Measurements from ENCODE around the gene PPP6R3. TPM values are rescaled to one million over a fixed set of nuclear protein-coding genes. Genes with fewer than 3 reads are reported as not detected.

The PPP6R3 gene
- total RNA-seq, 1 experiment from 2014 or later = 153 TPM

DNA sequence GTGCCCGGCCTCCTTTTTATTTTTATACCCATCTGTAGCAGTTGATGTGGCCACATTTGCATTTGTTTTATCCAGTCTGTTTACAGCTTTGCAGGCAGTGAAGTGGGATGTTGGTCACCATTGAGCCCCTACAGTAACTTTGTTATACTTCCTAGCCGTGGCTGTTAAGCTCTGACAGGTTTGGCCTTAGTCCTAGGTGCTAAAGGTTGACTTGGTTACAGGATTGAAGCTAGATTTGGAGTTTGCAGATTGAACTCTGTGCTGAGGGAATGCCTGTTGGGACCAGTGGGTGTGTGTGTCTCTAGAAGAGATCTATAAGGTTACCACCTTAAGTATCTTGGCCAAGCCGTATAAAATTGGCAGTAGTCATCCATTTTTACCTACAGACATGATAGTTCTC is 91.2 kb downstream of the PPP6R3 start:
- intact Hi-C loops (cut with micrococcal nuclease; ENCODE audit: unreplicated experiment) = no loop called here
- BruUV-seq (replicated peaks) = no TSS peak
- no peak for TF ChIP-seq EZH2 (IDR thresholded peaks at IDR 0.05; ENCODE audit: borderline replicate concordance, low read depth, low read length, poor library complexity, severe bottlenecking)
- TF ChIP-seq, protein P1, sequence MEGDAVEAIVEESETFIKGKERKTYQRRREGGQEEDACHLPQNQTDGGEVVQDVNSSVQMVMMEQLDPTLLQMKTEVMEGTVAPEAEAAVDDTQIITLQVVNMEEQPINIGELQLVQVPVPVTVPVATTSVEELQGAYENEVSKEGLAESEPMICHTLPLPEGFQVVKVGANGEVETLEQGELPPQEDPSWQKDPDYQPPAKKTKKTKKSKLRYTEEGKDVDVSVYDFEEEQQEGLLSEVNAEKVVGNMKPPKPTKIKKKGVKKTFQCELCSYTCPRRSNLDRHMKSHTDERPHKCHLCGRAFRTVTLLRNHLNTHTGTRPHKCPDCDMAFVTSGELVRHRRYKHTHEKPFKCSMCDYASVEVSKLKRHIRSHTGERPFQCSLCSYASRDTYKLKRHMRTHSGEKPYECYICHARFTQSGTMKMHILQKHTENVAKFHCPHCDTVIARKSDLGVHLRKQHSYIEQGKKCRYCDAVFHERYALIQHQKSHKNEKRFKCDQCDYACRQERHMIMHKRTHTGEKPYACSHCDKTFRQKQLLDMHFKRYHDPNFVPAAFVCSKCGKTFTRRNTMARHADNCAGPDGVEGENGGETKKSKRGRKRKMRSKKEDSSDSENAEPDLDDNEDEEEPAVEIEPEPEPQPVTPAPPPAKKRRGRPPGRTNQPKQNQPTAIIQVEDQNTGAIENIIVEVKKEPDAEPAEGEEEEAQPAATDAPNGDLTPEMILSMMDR (conservative IDR thresholded peaks at IDR 0.05; ENCODE audit: low read depth, low read length) = no peak
- Histone ChIP-seq H3K27me3 (replicated peaks; ENCODE audit: insufficient read depth, low read depth, low read length, poor library complexity) (no peaks in the 10 kb centered on the region), H3K36me3 (ENCODE audit: insufficient read depth, low read length, poor library complexity, severe bottlenecking) (peaks cover 58% of the 10 kb centered on the region), H3K4me1 (ENCODE audit: insufficient read depth, low read length, poor library complexity, severe bottlenecking) (no peaks in the 10 kb centered on the region), H3K4me3 (ENCODE audit: low read depth, low read length, poor library complexity, severe bottlenecking) (no peak overlapping the region), H3K9me3 (ENCODE audit: low read depth, low read length, poor library complexity, severe bottlenecking) (no peaks in the 10 kb centered on the region), H3K27ac (ENCODE audit: low read depth, low read length, poor library complexity, severe bottlenecking) (no peak overlapping the region)
- CTCF ChIA-PET = no interaction called here
- no peak for DNase-seq (ENCODE audit: low spot score)
- POLR2A ChIA-PET (ENCODE audit: low non-redundant PET) = no interaction called here

- DNase-seq (ENCODE audit: low spot score) = no peak
- no peaks in the 10 kb centered on the region for H3K9me3 ChIP-seq (ENCODE audit: low read depth, low read length, poor library complexity, severe bottlenecking)
- no peaks in the 10 kb centered on the region for H3K27me3 ChIP-seq (replicated peaks; ENCODE audit: insufficient read depth, low read depth, low read length, poor library complexity)
- no peak for TF ChIP-seq EZH2 (IDR thresholded peaks at IDR 0.05; ENCODE audit: borderline replicate concordance, low read depth, low read length, poor library complexity, severe bottlenecking)
- TF ChIP-seq, protein P1 (conservative IDR thresholded peaks at IDR 0.05; ENCODE audit: low read depth, low read length) = no peak
- no TSS peak for BruUV-seq (replicated peaks)
- H3K36me3 ChIP-seq (ENCODE audit: insufficient read depth, low read length, poor library complexity, severe bottlenecking) = peaks cover 50% of the 10 kb centered on the region
- POLR2A ChIA-PET (ENCODE audit: low non-redundant PET) = no interaction called here
- intact Hi-C loops (cut with micrococcal nuclease; ENCODE audit: unreplicated experiment) = no loop called here
- CTCF ChIA-PET = no interaction called here
- H3K27ac ChIP-seq (ENCODE audit: low read depth, low read length, poor library complexity, severe bottlenecking) = no peak overlapping the region
- no peak overlapping the region for H3K4me3 ChIP-seq (ENCODE audit: low read depth, low read length, poor library complexity, severe bottlenecking)
- H3K4me1 ChIP-seq (ENCODE audit: insufficient read depth, low read length, poor library complexity, severe bottlenecking) = no peaks in the 10 kb centered on the region
Measured at GRCh38 chr11:68552542-68552941, 92.0 kb downstream of the PPP6R3 start.

DNA sequence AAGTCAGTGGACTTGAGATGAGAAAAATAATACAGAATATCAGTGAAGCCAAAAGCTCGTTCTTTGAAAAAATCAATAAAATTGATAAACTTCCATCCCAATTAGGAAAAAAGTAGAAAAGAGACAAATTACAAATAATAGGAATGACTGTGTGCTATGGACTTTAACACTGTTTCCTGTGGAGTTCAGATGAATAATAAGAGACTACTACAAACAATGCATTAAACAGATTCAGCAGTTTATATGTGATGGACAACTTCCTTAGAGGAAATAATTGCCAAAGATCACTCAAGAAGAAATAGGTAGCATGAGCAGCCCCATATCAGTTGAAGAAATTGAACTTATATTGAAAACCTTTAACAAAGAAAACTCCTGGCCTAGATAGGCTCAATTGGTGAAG is 99.7 kb downstream of the PPP6R3 start:
- BruUV-seq (replicated peaks) = no TSS peak
- ChIA-PET POLR2A (ENCODE audit: low non-redundant PET) (no interaction called here), CTCF (no interaction called here)
- Histone ChIP-seq H3K9me3 (ENCODE audit: low read depth, low read length, poor library complexity, severe bottlenecking) (no peaks in the 10 kb centered on the region), H3K4me1 (ENCODE audit: insufficient read depth, low read length, poor library complexity, severe bottlenecking) (no peaks in the 10 kb centered on the region), H3K27me3 (replicated peaks; ENCODE audit: insufficient read depth, low read depth, low read length, poor library complexity) (no peaks in the 10 kb centered on the region), H3K27ac (ENCODE audit: low read depth, low read length, poor library complexity, severe bottlenecking) (no peak overlapping the region), H3K4me3 (ENCODE audit: low read depth, low read length, poor library complexity, severe bottlenecking) (no peak overlapping the region), H3K36me3 (ENCODE audit: insufficient read depth, low read length, poor library complexity, severe bottlenecking) (peaks cover 48% of the 10 kb centered on the region)
- no peak for DNase-seq (ENCODE audit: low spot score)
- intact Hi-C loops (cut with micrococcal nuclease; ENCODE audit: unreplicated experiment) = no loop called here
- TF ChIP-seq, protein P1 (conservative IDR thresholded peaks at IDR 0.05; ENCODE audit: low read depth, low read length) = no peak
- TF ChIP-seq EZH2 (IDR thresholded peaks at IDR 0.05; ENCODE audit: borderline replicate concordance, low read depth, low read length, poor library complexity, severe bottlenecking) = no peak
